ENCODE data around the gene POLK. TPM values are rescaled to one million over a fixed set of nuclear protein-coding genes. Genes with fewer than 3 reads are reported as not detected.

The POLK gene
- total and polyA plus RNA-seq, 2 of the 13 experiments (the other 11 are each of a cell fraction or from before 2014, with no cell fraction given) = 8.6 to 11.7 TPM

GRCh38 chr5:75611311-75612225, 99.9 kb downstream of the POLK start, which contains the start of gene ANKDD1B (continued):
- 0 out of 2 replicates have a peak, but pooled peaks have one; percentile 40 for TF ChIP-seq YEATS4 (CRISPR knock-in tag; IDR thresholded peaks at IDR 0.05; ENCODE audit: borderline replicate concordance)
- TF ChIP-seq ZSCAN25 (CRISPR knock-in tag; IDR thresholded peaks at IDR 0.05) = peak; percentile 62; the same call in 1 of the 2 replicates
- TF ChIP-seq GPN1 (CRISPR knock-in tag; IDR thresholded peaks at IDR 0.05; ENCODE audit: borderline replicate concordance) = no peak
- TF ChIP-seq ZNF615 (CRISPR knock-in tag; IDR thresholded peaks at IDR 0.05; ENCODE audit: borderline replicate concordance) = no peak
- no peak; the same call in 1 of the 2 replicates for TF ChIP-seq ZNF333 (CRISPR knock-in tag; IDR thresholded peaks at IDR 0.05; ENCODE audit: borderline replicate concordance)
- TF ChIP-seq ZBTB8A (CRISPR knock-in tag; IDR thresholded peaks at IDR 0.05; ENCODE audit: borderline replicate concordance, low read depth) = no peak
- TF ChIP-seq ZNF18 (CRISPR knock-in tag; IDR thresholded peaks at IDR 0.05; ENCODE audit: insufficient replicate concordance) = no peak
- TF ChIP-seq ZNF337 (CRISPR knock-in tag; IDR thresholded peaks at IDR 0.05; ENCODE audit: borderline replicate concordance, low read depth) = no peak
- no peak for TF ChIP-seq TCF7L2 (IDR thresholded peaks at IDR 0.05; ENCODE audit: low read depth, low read length)
- TF ChIP-seq ZNF530 (CRISPR knock-in tag; IDR thresholded peaks at IDR 0.05; ENCODE audit: low read depth) = no peak
- peak; percentile 36; the same call in 1 of the 2 replicates for TF ChIP-seq SAP130 (CRISPR knock-in tag; IDR thresholded peaks at IDR 0.05; ENCODE audit: low read depth)
- peak; percentile 66 for TF ChIP-seq RBFOX2 (IDR thresholded peaks at IDR 0.05; ENCODE audit: low read depth, low read length)
- 0 out of 2 replicates have a peak, but pooled peaks have one; percentile 32 for TF ChIP-seq MXD3 (CRISPR knock-in tag; IDR thresholded peaks at IDR 0.05)
- peak; percentile 25; the same call in 1 of the 2 replicates for TF ChIP-seq ZNF768 (CRISPR knock-in tag; IDR thresholded peaks at IDR 0.05)
- TF ChIP-seq NR2F1 (CRISPR knock-in tag; IDR thresholded peaks at IDR 0.05) = 0 out of 4 replicates have a peak, but pooled peaks of 1 of the 2 experiments have one; percentile 16
- peak; percentile 65; the same call in 1 of the 2 replicates for TF ChIP-seq CHCHD3 (CRISPR knock-in tag; IDR thresholded peaks at IDR 0.05)
- TF ChIP-seq ARID5B (CRISPR knock-in tag; IDR thresholded peaks at IDR 0.05) = peak; percentile 4; the same call in 1 of the 2 replicates
- peak; percentile 43 for TF ChIP-seq AGO1 (IDR thresholded peaks at IDR 0.05; ENCODE audit: low read depth, low read length, poor library complexity, severe bottlenecking)
- TF ChIP-seq SALL1 (CRISPR knock-in tag; IDR thresholded peaks at IDR 0.05) = 0 out of 2 replicates have a peak, but pooled peaks have one; percentile 17
- TF ChIP-seq ZNF501 (CRISPR knock-in tag; IDR thresholded peaks at IDR 0.05) = peak; percentile 61; the same call in 1 of the 2 replicates
- TF ChIP-seq SP140L (CRISPR knock-in tag; IDR thresholded peaks at IDR 0.05; ENCODE audit: borderline replicate concordance) = no peak
- no peak for TF ChIP-seq YY1 (IDR thresholded peaks at IDR 0.05; ENCODE audit: insufficient read depth, insufficient replicate concordance, low read depth, low read length)
